Fibroblast of skin of left biceps (primary cell): Measurements from ENCODE around the gene CCDC13.

Experiments used
- DNase-seq, 2 experiments: peaks; one replicate each; pipeline ENCODE4 v3.0.0-alpha.2; 2013; ENCODE audit warnings: low read depth in 2 of 2

The CCDC13 gene

GRCh38 chr3:42753757-42754156 lies 19.3 kb downstream of the CCDC13 start:
- no peak for DNase-seq

- DNase-seq, result no peak
Observed at GRCh38 chr3:42752961-42753360, 20.1 kb downstream of the CCDC13 start.

GRCh38 chr3:42752441-42752840 lies 20.6 kb downstream of the CCDC13 start:
- DNase-seq, result no peak

- no peak for DNase-seq
Observed at GRCh38 chr3:42751609-42752008, 21.4 kb downstream of the CCDC13 start.

- no peak for DNase-seq
Observed at GRCh38 chr3:42750834-42751233, 22.2 kb downstream of the CCDC13 start.

- no peak for DNase-seq
Observed at GRCh38 chr3:42749753-42750231, 23.3 kb downstream of the CCDC13 start.

- DNase-seq, result no peak
Observed at GRCh38 chr3:42749025-42749752, 23.9 kb downstream of the CCDC13 start.

- no peak for DNase-seq
Observed at GRCh38 chr3:42747581-42747980, 25.5 kb downstream of the CCDC13 start.

- no peak for DNase-seq
Observed at GRCh38 chr3:42746455-42747450, 26.3 kb downstream of the CCDC13 start.

GRCh38 chr3:42745776-42746454 lies 27.1 kb downstream of the CCDC13 start:
- no peak for DNase-seq

GRCh38 chr3:42745291-42745745 lies 27.7 kb downstream of the CCDC13 start:
- no peak for DNase-seq

GRCh38 chr3:42743204-42743995 lies 29.7 kb downstream of the CCDC13 start:
- DNase-seq, result no peak

- no peak for DNase-seq
Observed at GRCh38 chr3:42742688-42743087, 30.4 kb downstream of the CCDC13 start.

- no peak for DNase-seq
Observed at GRCh38 chr3:42742259-42742658, 30.8 kb downstream of the CCDC13 start.

- DNase-seq, result no peak
Observed at GRCh38 chr3:42741796-42742195, 31.3 kb downstream of the CCDC13 start.

GRCh38 chr3:42739401-42740158 lies 33.5 kb downstream of the CCDC13 start:
- no peak for DNase-seq

- no peak for DNase-seq
Observed at GRCh38 chr3:42736531-42736930, 36.5 kb downstream of the CCDC13 start.

GRCh38 chr3:42736081-42736480 lies 37.0 kb downstream of the CCDC13 start:
- DNase-seq, result no peak

- no peak for DNase-seq
Observed at GRCh38 chr3:42735615-42736014, 37.4 kb downstream of the CCDC13 start.

GRCh38 chr3:42735019-42735418 lies 38.0 kb downstream of the CCDC13 start:
- no peak for DNase-seq
